Subcutaneous adipose tissue (tissue), 4 donors: ENCODE results near the gene RSPH6A. TPM values are rescaled to one million over a fixed set of nuclear protein-coding genes. Genes with fewer than 3 reads are reported as not detected.

Experiments used
- CTCF ChIP-seq: fragments of 450-650 bp; IDR thresholded peaks from one replicate; pipeline ENCODE4 v1.5.1; 2016; ENCODE audit warnings: low read depth, mild to moderate bottlenecking, control low read depth, antibody characterized with exemption, moderate library complexity
- total RNA-seq, 4 donors: library from RNA; depleted of rRNA; stranded (reverse); fragments of >200 nt; gene quantifications; one replicate each; pipeline ENCODE4 v1.1.0, GENCODE V29; 2016

Gene RSPH6A
- total RNA-seq, 4 donors from 2014 or later, result not detected

GRCh38 chr19:45781214-45782161 is 33.6 kb downstream of the RSPH6A start:
- no peak for TF ChIP-seq CTCF

DNA sequence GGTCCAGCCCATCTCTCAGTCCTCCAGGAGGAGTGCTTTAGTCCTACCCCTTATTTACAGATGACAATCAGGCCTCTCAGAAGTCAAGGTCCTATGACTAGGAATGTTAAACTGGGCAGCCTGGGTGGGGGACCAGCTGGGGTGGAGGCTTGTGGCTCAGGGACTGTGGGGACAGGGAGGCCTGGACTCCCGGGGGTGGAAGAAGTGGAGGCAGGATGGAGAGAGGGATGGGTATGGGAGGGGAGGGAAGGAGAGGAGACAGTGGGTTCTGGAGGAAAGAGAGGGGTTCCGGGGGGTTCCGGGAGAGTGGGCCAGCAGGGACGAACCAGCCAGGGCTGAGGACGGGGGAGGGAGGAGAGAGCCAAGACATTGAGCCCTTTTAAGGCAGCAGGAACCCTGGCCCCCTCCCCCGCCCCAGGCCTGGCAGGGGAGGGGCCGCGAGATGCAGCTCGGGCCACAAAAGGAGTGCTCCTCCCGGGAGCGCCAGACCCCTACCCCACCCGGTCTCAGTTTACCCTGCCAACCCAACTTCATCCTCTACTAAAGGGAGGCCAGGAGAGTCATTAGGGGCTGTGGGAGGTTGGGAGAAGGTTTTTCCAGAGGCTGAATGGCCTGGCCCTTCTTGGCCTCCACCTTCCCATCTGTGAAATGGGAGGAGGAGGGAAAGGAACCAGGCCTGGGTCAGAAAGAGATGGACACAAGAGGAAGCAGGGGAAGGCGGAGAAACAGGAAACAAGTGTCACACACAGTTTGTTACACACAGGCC is 34.5 kb downstream of the RSPH6A start:
- no peak for TF ChIP-seq CTCF

DNA sequence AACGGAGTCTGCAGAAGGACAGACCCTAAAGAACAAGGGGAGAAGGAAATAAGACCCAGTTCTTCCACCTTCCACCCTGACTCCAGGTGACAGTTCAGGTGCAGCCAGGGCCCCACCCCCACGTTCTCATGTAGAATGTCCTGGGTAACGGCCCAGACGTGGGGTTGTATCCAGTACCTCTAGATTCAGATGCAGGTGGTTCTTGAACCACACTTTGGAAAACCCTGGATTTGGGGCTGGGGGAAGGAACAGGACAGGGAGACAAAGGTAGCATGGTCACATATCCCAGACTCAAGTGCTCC is 35.0 kb downstream of the RSPH6A start:
- no peak for TF ChIP-seq CTCF

DNA sequence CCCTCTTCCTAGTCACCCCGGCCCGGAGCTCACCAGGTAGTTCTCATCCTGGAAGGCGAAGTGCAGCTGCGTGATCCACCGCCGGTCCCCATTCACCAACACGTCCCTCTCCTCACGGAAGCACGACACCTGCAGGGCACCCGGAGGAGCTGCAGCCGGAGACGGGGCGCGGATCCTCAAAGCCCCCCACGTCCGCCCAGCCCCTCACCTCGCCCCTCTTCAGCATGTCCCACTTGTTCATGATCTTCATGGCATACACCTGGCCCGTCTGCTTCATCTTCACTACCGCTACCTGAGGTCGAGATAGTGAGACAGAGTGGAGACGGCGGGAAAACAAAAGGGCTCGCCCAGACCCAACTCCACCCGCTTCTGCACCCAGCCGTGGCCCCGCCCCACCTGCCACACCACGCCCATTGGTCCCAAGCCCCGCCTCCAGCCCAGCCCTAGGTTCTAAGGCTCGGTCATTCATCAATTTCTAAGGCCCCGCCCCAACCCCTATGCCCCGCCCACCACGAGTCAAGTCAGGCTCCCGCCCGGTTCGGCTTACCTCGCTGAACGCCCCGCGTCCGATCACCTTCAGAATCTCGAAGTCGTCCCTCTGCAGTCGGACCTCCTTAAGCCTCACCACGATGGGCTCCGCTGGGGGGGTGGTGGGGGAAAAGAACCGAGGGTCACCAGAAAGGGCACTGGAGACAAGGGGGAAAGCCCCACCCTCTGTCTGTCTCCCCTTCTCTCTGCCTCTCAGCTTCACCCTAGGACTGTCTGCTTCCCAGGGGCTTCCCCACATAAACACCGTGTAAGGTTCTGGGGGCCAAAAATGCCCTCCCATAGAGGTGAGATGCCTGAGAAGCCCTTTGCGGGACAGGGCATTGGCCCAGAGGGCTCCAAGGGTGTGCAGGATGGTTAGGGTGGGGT is 35.6 kb downstream of the RSPH6A start:
- no peak for TF ChIP-seq CTCF

DNA sequence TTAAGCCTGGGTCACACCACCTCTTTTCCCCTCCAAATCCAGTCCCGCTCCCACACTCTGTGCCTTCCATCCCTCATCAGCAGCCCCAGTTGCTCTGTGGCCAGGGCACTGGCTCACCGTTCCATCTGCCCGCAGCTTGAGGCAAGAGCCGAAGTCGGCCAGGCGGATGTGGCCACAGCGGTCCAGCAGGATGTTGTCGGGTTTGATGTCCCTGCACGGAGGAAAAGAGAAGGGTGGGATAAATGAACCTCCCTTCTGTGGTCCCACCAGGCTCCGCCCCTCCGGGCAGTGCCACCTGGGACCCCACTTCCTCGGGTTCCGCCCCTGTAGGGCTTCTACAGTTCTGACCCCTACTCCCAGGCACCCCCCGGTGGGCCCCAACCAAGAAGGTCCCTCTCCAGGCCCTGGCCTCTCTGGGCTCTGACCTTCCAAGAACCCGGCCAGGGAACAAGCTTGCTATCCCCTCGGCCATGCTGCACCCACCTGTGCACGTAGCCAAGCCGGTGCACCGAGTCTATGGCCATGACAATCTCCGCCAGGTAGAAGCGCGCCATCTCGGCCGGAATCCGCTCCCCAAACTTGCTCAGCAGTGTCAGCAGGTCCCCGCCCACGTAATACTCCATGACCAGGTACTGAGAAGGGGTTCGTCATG is 37.0 kb downstream of the RSPH6A start:
- no peak for TF ChIP-seq CTCF

- no peak for TF ChIP-seq CTCF
These were observed 37.6 kb downstream of the RSPH6A start for GRCh38 chr19:45777395-45777961.
